ENCODE measurements around the gene CEMIP.

CEMIP gene

GRCh38 chr15:80880086-80880485, 100.9 kb downstream of the CEMIP start:
- in situ Hi-C loops (cut with HindIII; ENCODE audit: low sequenced_read_pairs): no loop called here

- in situ Hi-C loops (cut with HindIII; ENCODE audit: low sequenced_read_pairs): no loop called here
Measured at GRCh38 chr15:80883641-80884040, 104.5 kb downstream of the CEMIP start.

- in situ Hi-C loops (cut with HindIII; ENCODE audit: low sequenced_read_pairs): no loop called here
Measured at GRCh38 chr15:80885016-80885579, 105.9 kb downstream of the CEMIP start.

GRCh38 chr15:80887148-80887547, 108.0 kb downstream of the CEMIP start:
- in situ Hi-C loops (cut with HindIII; ENCODE audit: low sequenced_read_pairs): no loop called here

- in situ Hi-C loops (cut with HindIII; ENCODE audit: low sequenced_read_pairs): no loop called here
Measured at GRCh38 chr15:80888846-80889245, 109.7 kb downstream of the CEMIP start.

GRCh38 chr15:80890341-80891005, 111.3 kb downstream of the CEMIP start:
- in situ Hi-C loops (cut with HindIII; ENCODE audit: low sequenced_read_pairs): no loop called here

- in situ Hi-C loops (cut with HindIII; ENCODE audit: low sequenced_read_pairs): no loop called here
Measured at GRCh38 chr15:80891006-80891405, 111.8 kb downstream of the CEMIP start.

GRCh38 chr15:80892414-80892813, 113.2 kb downstream of the CEMIP start:
- in situ Hi-C loops (cut with HindIII; ENCODE audit: low sequenced_read_pairs): no loop called here

- in situ Hi-C loops (cut with HindIII; ENCODE audit: low sequenced_read_pairs): no loop called here
Measured at GRCh38 chr15:80893777-80894176, 114.6 kb downstream of the CEMIP start.

- in situ Hi-C loops (cut with HindIII; ENCODE audit: low sequenced_read_pairs): no loop called here
Measured at GRCh38 chr15:80895091-80895490, 115.9 kb downstream of the CEMIP start.

- in situ Hi-C loops (cut with HindIII; ENCODE audit: low sequenced_read_pairs): no loop called here
Measured at GRCh38 chr15:80895965-80896364, 116.8 kb downstream of the CEMIP start.

- in situ Hi-C loops (cut with HindIII; ENCODE audit: low sequenced_read_pairs): no loop called here
Measured at GRCh38 chr15:80898040-80898439, 118.9 kb downstream of the CEMIP start.

- in situ Hi-C loops (cut with HindIII; ENCODE audit: low sequenced_read_pairs): no loop called here
Measured at GRCh38 chr15:80902298-80902801, 123.2 kb downstream of the CEMIP start.

- in situ Hi-C loops (cut with HindIII; ENCODE audit: low sequenced_read_pairs): no loop called here
Measured at GRCh38 chr15:80904998-80905397, 125.8 kb downstream of the CEMIP start.

GRCh38 chr15:80906159-80906766, 127.1 kb downstream of the CEMIP start:
- in situ Hi-C loops (cut with HindIII; ENCODE audit: low sequenced_read_pairs): no loop called here

- in situ Hi-C loops (cut with HindIII; ENCODE audit: low sequenced_read_pairs): no loop called here
Measured at GRCh38 chr15:80911821-80912220, 132.7 kb downstream of the CEMIP start.

- in situ Hi-C loops (cut with HindIII; ENCODE audit: low sequenced_read_pairs): no loop called here
Measured at GRCh38 chr15:80912673-80913072, 133.5 kb downstream of the CEMIP start.

- in situ Hi-C loops (cut with HindIII; ENCODE audit: low sequenced_read_pairs): no loop called here
Measured at GRCh38 chr15:80913541-80913940, 134.4 kb downstream of the CEMIP start.

- in situ Hi-C loops (cut with HindIII; ENCODE audit: low sequenced_read_pairs): no loop called here
Measured at GRCh38 chr15:80915472-80915871, 136.3 kb downstream of the CEMIP start.

GRCh38 chr15:80916056-80916455, 136.9 kb downstream of the CEMIP start:
- in situ Hi-C loops (cut with HindIII; ENCODE audit: low sequenced_read_pairs): no loop called here

GRCh38 chr15:80918196-80918783, 139.1 kb downstream of the CEMIP start:
- in situ Hi-C loops (cut with HindIII; ENCODE audit: low sequenced_read_pairs): no loop called here

- in situ Hi-C loops (cut with HindIII; ENCODE audit: low sequenced_read_pairs): no loop called here
Measured at GRCh38 chr15:80920271-80920699, 141.1 kb downstream of the CEMIP start.

All from DLD1 (cell line).